Measurements from ENCODE around the gene LRP5. TPM values are rescaled to one million over a fixed set of nuclear protein-coding genes. Genes with fewer than 3 reads are reported as not detected.

The LRP5 gene
- total RNA-seq, 2 donors from 2014 or later: 48.3 to 57.1 TPM

DNA sequence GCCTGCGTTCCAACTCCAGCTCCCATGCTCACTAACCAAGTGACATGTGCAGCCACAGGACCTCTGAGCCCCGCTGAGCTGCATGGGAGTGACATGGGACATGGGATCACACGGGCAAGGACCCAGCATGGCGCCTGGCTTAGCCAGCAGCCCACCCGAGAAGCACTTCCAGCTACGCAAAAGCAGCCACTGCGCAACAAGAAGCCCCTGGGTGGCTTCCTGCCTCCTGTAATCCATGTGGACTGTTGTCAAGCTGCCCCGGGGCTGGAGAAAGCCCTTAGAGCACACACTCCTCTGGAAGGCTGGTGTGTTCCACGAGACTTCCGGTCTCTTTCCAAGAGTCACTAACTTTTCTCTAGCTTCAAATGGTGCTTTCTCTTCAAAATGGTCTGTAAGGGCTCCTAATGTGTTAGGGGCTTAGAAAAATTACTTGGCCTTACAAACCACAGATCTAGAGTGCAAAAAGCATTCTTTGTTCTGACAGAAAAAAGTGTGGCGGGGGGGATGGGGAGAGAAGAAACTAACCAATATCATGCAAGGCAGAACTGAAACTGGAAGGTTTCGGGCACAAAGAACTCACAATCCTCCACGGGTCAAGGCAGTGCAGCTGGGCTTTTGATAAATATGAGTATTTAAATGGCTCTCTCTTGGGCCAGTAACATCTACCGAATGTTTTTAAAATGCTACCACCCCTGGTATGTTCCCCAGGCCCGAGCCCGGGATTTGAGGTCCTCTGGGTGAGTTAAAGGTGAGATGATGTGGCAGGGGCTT is 46.1 kb upstream of the LRP5 start:
- WGBS: 91% methylated on average over 16 of the region's 16 CpGs
- Histone ChIP-seq H3K4me3 (no peak overlapping the region), H3K4me1 (replicated peaks) (no peaks in the 10 kb centered on the region), H3K9me3 (no peaks in the 10 kb centered on the region), H3K36me3 (peaks cover 0 to 8% of the 10 kb centered on the region in 2 donors), H3K27ac (no peak overlapping the region), H3K27me3 (replicated peaks; ENCODE audit: insufficient read depth) (no peaks in the 10 kb centered on the region)
- no peak for DNase-seq (ENCODE audit: low spot score)
- TF ChIP-seq CTCF (IDR thresholded peaks at IDR 0.05): no peak
- no peak for TF ChIP-seq POLR2AphosphoS5 (IDR thresholded peaks at IDR 0.05)
- no peak for TF ChIP-seq POLR2A (IDR thresholded peaks at IDR 0.05)
- intact Hi-C loops (cut with DNase I): no loop called here

DNA sequence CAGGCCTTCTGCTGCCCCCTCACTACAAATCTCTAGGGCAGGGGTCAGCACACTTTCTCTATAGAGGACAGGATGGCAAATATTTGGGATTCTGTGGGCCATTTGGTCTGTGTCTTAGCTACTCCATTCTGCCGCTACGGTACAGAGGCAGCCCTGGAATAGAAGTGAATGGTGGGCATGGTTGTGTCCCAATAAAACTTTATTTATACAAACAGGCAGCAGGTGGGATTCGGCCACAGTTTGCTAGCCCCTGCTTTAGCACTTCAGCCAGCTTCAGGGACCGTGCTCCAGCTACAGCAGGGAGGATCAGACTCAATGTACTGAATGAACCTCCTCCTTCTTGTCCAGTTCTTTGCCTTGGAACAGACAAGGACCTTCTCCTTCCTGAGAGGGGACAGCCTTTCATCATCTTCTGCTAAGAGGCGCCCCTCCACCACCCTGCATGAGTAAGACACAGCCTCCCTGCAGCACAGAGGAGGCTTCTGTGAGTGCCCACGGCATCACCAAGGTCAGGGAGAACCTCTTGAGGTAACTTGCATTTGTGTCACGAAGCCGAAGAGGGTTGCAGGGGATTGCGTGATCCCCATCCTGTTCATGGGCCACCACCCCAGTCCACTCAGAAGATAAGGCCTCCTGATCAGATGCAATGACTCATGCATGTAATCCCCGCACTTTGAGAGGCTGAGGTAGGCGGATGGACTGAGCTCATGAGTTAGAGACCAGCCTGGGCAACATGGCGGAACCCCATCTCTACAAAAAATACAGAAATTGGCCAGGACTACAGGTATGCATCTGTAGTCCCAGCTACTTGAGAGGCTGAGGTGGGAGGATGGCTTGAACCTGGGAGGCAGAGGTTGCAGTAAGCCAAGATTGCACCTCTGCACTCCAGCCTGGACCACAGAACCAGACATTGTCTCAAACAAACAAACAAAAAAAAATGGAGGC is 45.2 kb upstream of the LRP5 start:
- Histone ChIP-seq H3K36me3 (peaks cover 0 to 6% of the 10 kb centered on the region in 2 donors), H3K4me1 (replicated peaks) (no peaks in the 10 kb centered on the region), H3K9me3 (no peaks in the 10 kb centered on the region), H3K27ac (no peak overlapping the region), H3K27me3 (replicated peaks; ENCODE audit: insufficient read depth) (no peaks in the 10 kb centered on the region), H3K4me3 (no peak overlapping the region)
- no peak for DNase-seq (ENCODE audit: low spot score)
- TF ChIP-seq POLR2AphosphoS5 (IDR thresholded peaks at IDR 0.05) (no peak), CTCF (IDR thresholded peaks at IDR 0.05) (no peak), POLR2A (IDR thresholded peaks at IDR 0.05) (no peak)
- intact Hi-C loops (cut with DNase I): no loop called here
- WGBS: 91% methylated on average over 12 of the region's 12 CpGs

- Histone ChIP-seq H3K36me3 (peaks cover 0 to 3% of the 10 kb centered on the region in 2 donors), H3K27ac (no peak overlapping the region), H3K27me3 (replicated peaks; ENCODE audit: insufficient read depth) (no peaks in the 10 kb centered on the region), H3K4me1 (replicated peaks) (no peaks in the 10 kb centered on the region), H3K9me3 (no peaks in the 10 kb centered on the region), H3K4me3 (no peak overlapping the region)
- TF ChIP-seq CTCF (IDR thresholded peaks at IDR 0.05): no peak
- no peak for TF ChIP-seq POLR2AphosphoS5 (IDR thresholded peaks at IDR 0.05)
- WGBS: 91% methylated on average over 6 of the region's 6 CpGs
- no peak for DNase-seq (ENCODE audit: low spot score)
- intact Hi-C loops (cut with DNase I): no loop called here
Measured at GRCh38 chr11:68267881-68268240, 44.5 kb upstream of the LRP5 start.

DNA sequence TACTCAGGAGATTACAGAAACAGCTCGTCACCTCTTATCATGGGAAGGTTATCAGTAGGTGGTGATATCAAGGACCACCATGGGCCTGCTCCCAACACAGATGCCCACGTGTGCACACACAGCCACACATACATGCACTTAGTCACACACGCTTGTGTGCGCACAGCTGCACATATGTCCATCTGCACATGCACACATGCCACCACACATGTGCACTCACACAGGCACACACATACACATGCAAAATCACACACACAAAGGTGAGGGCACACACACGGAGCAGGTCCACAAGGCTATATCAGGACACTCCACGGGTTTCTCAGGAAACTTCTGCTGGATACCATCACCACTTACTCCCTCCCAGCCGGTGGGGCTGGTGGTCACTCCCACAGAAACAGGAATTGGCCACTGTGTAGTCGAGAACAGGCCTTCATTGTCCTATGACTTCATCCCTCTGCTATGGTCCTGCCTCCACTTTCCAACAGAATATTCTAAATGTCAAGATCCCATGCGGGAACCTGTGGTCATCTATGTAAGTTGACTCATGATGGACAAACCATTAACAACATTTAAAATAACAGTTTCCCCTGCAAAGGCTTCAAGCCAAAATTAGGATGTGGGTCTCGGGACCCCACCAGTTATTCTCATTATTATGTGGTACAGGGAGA is 42.8 kb upstream of the LRP5 start:
- DNase-seq (ENCODE audit: low spot score): no peak
- Histone ChIP-seq H3K9me3 (no peaks in the 10 kb centered on the region), H3K36me3 (no peaks in the 10 kb centered on the region), H3K4me3 (no peak overlapping the region), H3K27ac (no peak overlapping the region), H3K27me3 (replicated peaks; ENCODE audit: insufficient read depth) (no peaks in the 10 kb centered on the region), H3K4me1 (replicated peaks) (no peaks in the 10 kb centered on the region)
- 65% methylated on average over 10 of the region's 10 CpGs for WGBS
- intact Hi-C loops (cut with DNase I): loop anchor here (5.0 kb wide), 3 partner anchors 43 to 188 kb away; partner anchors contain the start of gene LRP5
- TF ChIP-seq CTCF (IDR thresholded peaks at IDR 0.05): no peak
- no peak for TF ChIP-seq POLR2AphosphoS5 (IDR thresholded peaks at IDR 0.05)
- TF ChIP-seq POLR2A (IDR thresholded peaks at IDR 0.05): no peak
